ENCODE measurements around the gene TOM1L2. TPM values are rescaled to one million over a fixed set of nuclear protein-coding genes. Genes with fewer than 3 reads are reported as not detected.
A peak's percentile ranks its signal among the peaks of the same experiment; 100 is the strongest.

Gene TOM1L2
- 4.3 and 6.5 TPM in 2 replicates for total RNA-seq (ENCODE audit: low replicate concordance)

GRCh38 chr17:17972126-17972951 is at the start of gene TOM1L2, which contains the start of gene DRC3:
Gene TOM1L2, minus strand, starts transcription at chr17:17972400. Its CDS starts 87 bp downstream, at chr17:17972313.
Gene DRC3, plus strand, starts transcription at chr17:17972862. Its CDS starts 4,737 bp downstream, at chr17:17977599.
- peak within 1 kb of the TSS; percentile 52 for H3K9ac ChIP-seq
- Mint-ChIP-seq H3K4me3 (peak within 1 kb of the TSS; percentile 94), H3K9me3 (no peaks in the 10 kb centered on the region), H3K36me3 (no peaks in the 10 kb centered on the region), H3K4me1 (peaks cover 17% of the 10 kb centered on the region), H3K27me3 (ENCODE audit: insufficient read depth, low read depth) (peaks cover 3% of the 10 kb centered on the region), H3K27ac (peak within 1 kb of the TSS; percentile 85)
- no peaks in the 10 kb centered on the region for H3K36me3 ChIP-seq
- H3F3A ChIP-seq (ENCODE audit: low read depth): no peaks in the 10 kb centered on the region
- no peaks in the 10 kb centered on the region for H3K9me3 ChIP-seq (ENCODE audit: low read depth)
- TF ChIP-seq CTCF (IDR thresholded peaks at IDR 0.05): peak; percentile 14
- no peak for TF ChIP-seq EZH2 (IDR thresholded peaks at IDR 0.05)
- TF ChIP-seq EZH2phosphoT487 (IDR thresholded peaks at IDR 0.05): no peak
- H3K79me2 ChIP-seq (ENCODE audit: low read depth): no peaks in the 10 kb centered on the region
- peak; percentile 100 for DNase-seq (ENCODE audit: low spot score)
- H3K4me3 ChIP-seq: peak within 1 kb of the TSS; percentile 82
- peaks cover 5% of the 10 kb centered on the region for H3K4me1 ChIP-seq
- peak within 1 kb of the TSS; percentile 89 for H3K4me2 ChIP-seq
- peaks cover 9% of the 10 kb centered on the region for H3K27me3 ChIP-seq
- peak within 1 kb of the TSS; percentile 88 for H2AFZ ChIP-seq (replicated peaks)
- H4K20me1 ChIP-seq (ENCODE audit: low read depth): no peaks in the 10 kb centered on the region
- H3K27ac ChIP-seq: no peak within 1 kb of the TSS

GRCh38 chr17:18021372-18021771 is 49.2 kb upstream of the TOM1L2 start:
- Mint-ChIP-seq H3K27ac (no peak overlapping the region), H3K27me3 (ENCODE audit: insufficient read depth, low read depth) (peaks cover 2% of the 10 kb centered on the region), H3K9me3 (no peaks in the 10 kb centered on the region), H3K4me1 (peaks cover 7% of the 10 kb centered on the region), H3K36me3 (peaks cover 2% of the 10 kb centered on the region), H3K4me3 (no peak overlapping the region)
- Histone ChIP-seq H3K36me3 (no peaks in the 10 kb centered on the region), H3K27me3 (no peaks in the 10 kb centered on the region), H3K4me1 (no peaks in the 10 kb centered on the region), H3K27ac (no peak overlapping the region), H3K9me3 (ENCODE audit: low read depth) (no peaks in the 10 kb centered on the region), H4K20me1 (ENCODE audit: low read depth) (no peaks in the 10 kb centered on the region), H3K4me2 (no peak overlapping the region), H3K9ac (no peak overlapping the region), H2AFZ (replicated peaks) (no peak overlapping the region), H3F3A (ENCODE audit: low read depth) (no peaks in the 10 kb centered on the region), H3K79me2 (ENCODE audit: low read depth) (no peaks in the 10 kb centered on the region), H3K4me3 (no peak overlapping the region)
- TF ChIP-seq EZH2phosphoT487 (IDR thresholded peaks at IDR 0.05): no peak
- no peak for TF ChIP-seq EZH2 (IDR thresholded peaks at IDR 0.05)
- no peak for TF ChIP-seq CTCF (IDR thresholded peaks at IDR 0.05)
- DNase-seq (ENCODE audit: low spot score): no peak

- H2AFZ ChIP-seq (replicated peaks): no peak overlapping the region
- Mint-ChIP-seq H3K27ac (no peak overlapping the region), H3K9me3 (no peaks in the 10 kb centered on the region), H3K36me3 (peaks cover 5% of the 10 kb centered on the region), H3K4me3 (no peak overlapping the region), H3K27me3 (ENCODE audit: insufficient read depth, low read depth) (peaks cover 2% of the 10 kb centered on the region), H3K4me1 (peaks cover 9% of the 10 kb centered on the region)
- no peaks in the 10 kb centered on the region for H3K36me3 ChIP-seq
- DNase-seq (ENCODE audit: low spot score): no peak
- no peak overlapping the region for H3K27ac ChIP-seq
- H3K27me3 ChIP-seq: no peaks in the 10 kb centered on the region
- H4K20me1 ChIP-seq (ENCODE audit: low read depth): no peaks in the 10 kb centered on the region
- no peak overlapping the region for H3K4me3 ChIP-seq
- H3K79me2 ChIP-seq (ENCODE audit: low read depth): no peaks in the 10 kb centered on the region
- no peaks in the 10 kb centered on the region for H3F3A ChIP-seq (ENCODE audit: low read depth)
- no peak overlapping the region for H3K4me2 ChIP-seq
- H3K4me1 ChIP-seq: no peaks in the 10 kb centered on the region
- no peaks in the 10 kb centered on the region for H3K9me3 ChIP-seq (ENCODE audit: low read depth)
- no peak overlapping the region for H3K9ac ChIP-seq
- TF ChIP-seq EZH2phosphoT487 (IDR thresholded peaks at IDR 0.05) (no peak), EZH2 (IDR thresholded peaks at IDR 0.05) (no peak), CTCF (IDR thresholded peaks at IDR 0.05) (no peak)
Measured at GRCh38 chr17:18020971-18021370, 48.8 kb upstream of the TOM1L2 start.
